BLaER1 (cell line): ENCODE measurements around the gene MRGPRD.

Experiments used
- H3K27ac ChIP-seq: shearing (Covaris generic); formaldehyde crosslinking; 2 replicates; pipeline ENCODE4 v1.8.1; 2022
- H3K27me3 ChIP-seq: shearing (Covaris generic); formaldehyde crosslinking; 2 replicates; pipeline ENCODE4 v1.8.1; 2022
- H3K36me3 ChIP-seq: shearing (Covaris generic); formaldehyde crosslinking; 2 replicates; pipeline ENCODE4 v1.8.1; 2022
- H3K4me1 ChIP-seq: shearing (Covaris generic); formaldehyde crosslinking; 2 replicates; pipeline ENCODE4 v1.8.1; 2022
- H3K4me2 ChIP-seq: shearing (Covaris generic); formaldehyde crosslinking; 2 replicates; pipeline ENCODE4 v1.8.1; 2022
- H3K4me3 ChIP-seq: shearing (Covaris generic); formaldehyde crosslinking; 2 replicates; pipeline ENCODE4 v1.8.1; 2022
- H3K9ac ChIP-seq: shearing (Covaris generic); formaldehyde crosslinking; 2 replicates; pipeline ENCODE4 v1.8.1; 2022
- H3K9me3 ChIP-seq: shearing (Covaris generic); formaldehyde crosslinking; 2 replicates; pipeline ENCODE4 v1.8.1; 2022
- H4K20me1 ChIP-seq: shearing (Covaris generic); formaldehyde crosslinking; 2 replicates; pipeline ENCODE4 v1.8.1; 2022
- Cebpa-rat ChIP-seq: shearing (Covaris generic); IDR thresholded peaks from 2 replicates; pipeline ENCODE4 v1.8.1; 2022

The MRGPRD gene, protein sequence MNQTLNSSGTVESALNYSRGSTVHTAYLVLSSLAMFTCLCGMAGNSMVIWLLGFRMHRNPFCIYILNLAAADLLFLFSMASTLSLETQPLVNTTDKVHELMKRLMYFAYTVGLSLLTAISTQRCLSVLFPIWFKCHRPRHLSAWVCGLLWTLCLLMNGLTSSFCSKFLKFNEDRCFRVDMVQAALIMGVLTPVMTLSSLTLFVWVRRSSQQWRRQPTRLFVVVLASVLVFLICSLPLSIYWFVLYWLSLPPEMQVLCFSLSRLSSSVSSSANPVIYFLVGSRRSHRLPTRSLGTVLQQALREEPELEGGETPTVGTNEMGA

GRCh38 chr11:68980776-68981065 is at the start of gene MRGPRD:
TSS of gene MRGPRD (minus strand) at chr11:68980986. CDS start at chr11:68980986, 0 bp downstream.
- Histone ChIP-seq H3K36me3 (no peaks in the 10 kb centered on the region), H4K20me1 (peaks cover 36% of the 10 kb centered on the region), H3K27me3 (peaks cover 16% of the 10 kb centered on the region; the same call in 1 of the 2 replicates), H3K4me1 (peaks cover 32% of the 10 kb centered on the region), H3K9me3 (peaks cover 12% of the 10 kb centered on the region), H3K27ac (no peak within 1 kb of the TSS), H3K9ac (no peak within 1 kb of the TSS), H3K4me2 (peak within 1 kb of the TSS; percentile 95), H3K4me3 (peak within 1 kb of the TSS; percentile 30; the same call in 1 of the 2 replicates)
- TF ChIP-seq Cebpa-rat, result no peak

DNA sequence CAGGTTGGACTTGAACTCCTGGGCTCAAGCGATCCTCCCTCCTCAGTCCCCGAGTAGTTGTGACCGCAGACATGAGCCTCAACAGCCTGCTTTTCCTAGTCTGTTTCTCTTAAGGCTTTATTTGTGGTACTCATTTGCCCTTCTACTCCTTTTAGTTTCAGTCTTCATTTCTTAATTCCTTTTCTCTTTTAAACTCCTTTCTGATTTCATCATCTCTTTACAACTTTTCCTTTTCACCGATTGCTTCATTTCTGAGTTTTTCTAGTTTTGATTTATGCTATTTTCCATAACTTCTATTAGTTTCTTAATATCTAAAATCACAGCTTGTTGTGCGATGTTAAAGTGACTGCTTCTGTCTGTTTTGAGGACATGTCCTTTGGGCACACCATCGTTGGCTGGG is 49.5 kb upstream of the MRGPRD start:
- Histone ChIP-seq H3K36me3 (no peaks in the 10 kb centered on the region), H3K4me1 (peaks cover 32% of the 10 kb centered on the region), H3K4me2 (peak overlapping the region; percentile 37), H3K27me3 (no peaks in the 10 kb centered on the region), H3K4me3 (no peak overlapping the region), H4K20me1 (no peaks in the 10 kb centered on the region), H3K9me3 (no peaks in the 10 kb centered on the region), H3K9ac (no peak overlapping the region), H3K27ac (no peak overlapping the region)
- TF ChIP-seq Cebpa-rat, result no peak

DNA sequence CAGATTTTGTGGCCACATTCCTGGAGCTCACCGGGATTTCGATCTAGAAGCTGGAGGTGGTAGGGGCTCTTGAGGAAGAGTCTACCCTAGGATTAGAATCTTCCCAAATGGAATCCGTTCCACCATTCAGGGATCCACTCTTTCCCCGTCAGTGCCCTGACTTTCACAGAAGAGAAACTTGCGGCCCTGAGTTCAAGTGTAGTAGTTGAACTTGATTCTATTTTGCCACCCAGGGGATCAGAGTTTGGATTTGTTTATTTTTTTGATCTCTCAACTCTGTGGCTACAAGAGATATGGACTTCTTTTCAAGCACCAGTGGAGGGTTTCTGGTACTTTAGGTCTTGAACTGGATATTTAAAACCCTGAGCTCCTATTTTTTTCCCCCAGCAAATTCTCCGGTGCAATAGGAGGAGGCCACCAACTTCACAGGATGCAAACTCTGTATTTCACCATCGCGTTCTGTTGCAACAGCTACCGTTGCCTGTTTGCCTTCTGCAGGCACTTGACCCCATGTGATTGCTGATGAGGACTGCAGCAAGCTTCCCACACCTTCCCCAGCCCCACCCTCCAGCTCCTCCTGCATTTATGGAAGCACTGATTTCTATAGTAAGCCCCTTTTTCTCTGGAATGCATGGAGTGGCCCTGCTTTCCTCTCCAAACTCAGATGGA is 47.1 kb upstream of the MRGPRD start:
- no peaks in the 10 kb centered on the region for H4K20me1 ChIP-seq
- H3K4me3 ChIP-seq, result no peak overlapping the region
- H3K36me3 ChIP-seq, result no peaks in the 10 kb centered on the region
- no peak overlapping the region for H3K4me2 ChIP-seq
- H3K9ac ChIP-seq, result no peak overlapping the region
- no peaks in the 10 kb centered on the region for H3K27me3 ChIP-seq
- no peaks in the 10 kb centered on the region for H3K9me3 ChIP-seq
- TF ChIP-seq Cebpa-rat, result no peak
- peaks cover 14% of the 10 kb centered on the region for H3K4me1 ChIP-seq
- H3K27ac ChIP-seq, result no peak overlapping the region

- TF ChIP-seq Cebpa-rat, result no peak
- H3K36me3 ChIP-seq, result no peaks in the 10 kb centered on the region
- no peaks in the 10 kb centered on the region for H3K27me3 ChIP-seq
- H3K4me2 ChIP-seq, result no peak overlapping the region
- no peaks in the 10 kb centered on the region for H3K9me3 ChIP-seq
- no peaks in the 10 kb centered on the region for H4K20me1 ChIP-seq
- H3K9ac ChIP-seq, result no peak overlapping the region
- peaks cover 2% of the 10 kb centered on the region for H3K4me1 ChIP-seq
- no peak overlapping the region for H3K4me3 ChIP-seq
- no peak overlapping the region for H3K27ac ChIP-seq
Measured at GRCh38 chr11:69024509-69024908, 43.7 kb upstream of the MRGPRD start.

- H3K4me2 ChIP-seq, result no peak overlapping the region
- H3K27me3 ChIP-seq, result no peaks in the 10 kb centered on the region
- peaks cover 12% of the 10 kb centered on the region for H3K4me1 ChIP-seq
- H3K9me3 ChIP-seq, result no peaks in the 10 kb centered on the region
- H3K9ac ChIP-seq, result no peak overlapping the region
- H3K27ac ChIP-seq, result no peak overlapping the region
- no peaks in the 10 kb centered on the region for H4K20me1 ChIP-seq
- no peak overlapping the region for H3K4me3 ChIP-seq
- no peaks in the 10 kb centered on the region for H3K36me3 ChIP-seq
- no peak for TF ChIP-seq Cebpa-rat
Measured at GRCh38 chr11:69022260-69022659, 41.5 kb upstream of the MRGPRD start.

DNA sequence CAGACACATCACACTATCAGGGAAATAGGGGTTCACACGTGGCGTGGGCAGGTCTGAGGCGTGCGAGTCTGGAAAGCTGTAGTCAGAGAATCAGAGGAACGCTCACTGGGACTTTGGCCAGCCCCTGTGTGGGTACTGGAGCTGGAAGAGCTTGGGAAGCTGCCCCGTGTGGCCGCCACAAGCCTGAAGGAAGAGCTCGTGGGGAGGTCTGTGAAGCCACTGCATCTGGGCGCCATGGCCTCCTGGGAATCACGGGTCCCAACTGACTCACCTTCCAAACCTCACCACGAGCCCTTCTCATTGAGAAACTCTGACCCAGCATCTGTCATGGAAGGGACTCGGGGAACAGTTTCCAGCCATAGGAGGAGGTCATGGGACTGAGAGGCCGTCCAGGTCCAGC is 38.1 kb upstream of the MRGPRD start:
- H3K9me3 ChIP-seq, result no peaks in the 10 kb centered on the region
- H3K27ac ChIP-seq, result no peak overlapping the region
- peaks cover 12% of the 10 kb centered on the region for H3K4me1 ChIP-seq
- no peaks in the 10 kb centered on the region for H3K36me3 ChIP-seq
- no peak for TF ChIP-seq Cebpa-rat
- H3K27me3 ChIP-seq, result peaks cover 8% of the 10 kb centered on the region
- no peaks in the 10 kb centered on the region for H4K20me1 ChIP-seq
- no peak overlapping the region for H3K4me3 ChIP-seq
- H3K4me2 ChIP-seq, result peak overlapping the region; percentile 23; the same call in 1 of the 2 replicates
- H3K9ac ChIP-seq, result no peak overlapping the region

GRCh38 chr11:69017951-69018350 is 37.2 kb upstream of the MRGPRD start:
- Histone ChIP-seq H3K27ac (no peak overlapping the region), H3K9ac (no peak overlapping the region), H3K9me3 (no peaks in the 10 kb centered on the region), H3K4me3 (no peak overlapping the region), H3K4me1 (peaks cover 12% of the 10 kb centered on the region), H3K27me3 (peaks cover 18% of the 10 kb centered on the region), H4K20me1 (no peaks in the 10 kb centered on the region), H3K36me3 (no peaks in the 10 kb centered on the region), H3K4me2 (no peak overlapping the region)
- no peak for TF ChIP-seq Cebpa-rat

GRCh38 chr11:69014898-69015549 is 34.2 kb upstream of the MRGPRD start:
- no peak for TF ChIP-seq Cebpa-rat

DNA sequence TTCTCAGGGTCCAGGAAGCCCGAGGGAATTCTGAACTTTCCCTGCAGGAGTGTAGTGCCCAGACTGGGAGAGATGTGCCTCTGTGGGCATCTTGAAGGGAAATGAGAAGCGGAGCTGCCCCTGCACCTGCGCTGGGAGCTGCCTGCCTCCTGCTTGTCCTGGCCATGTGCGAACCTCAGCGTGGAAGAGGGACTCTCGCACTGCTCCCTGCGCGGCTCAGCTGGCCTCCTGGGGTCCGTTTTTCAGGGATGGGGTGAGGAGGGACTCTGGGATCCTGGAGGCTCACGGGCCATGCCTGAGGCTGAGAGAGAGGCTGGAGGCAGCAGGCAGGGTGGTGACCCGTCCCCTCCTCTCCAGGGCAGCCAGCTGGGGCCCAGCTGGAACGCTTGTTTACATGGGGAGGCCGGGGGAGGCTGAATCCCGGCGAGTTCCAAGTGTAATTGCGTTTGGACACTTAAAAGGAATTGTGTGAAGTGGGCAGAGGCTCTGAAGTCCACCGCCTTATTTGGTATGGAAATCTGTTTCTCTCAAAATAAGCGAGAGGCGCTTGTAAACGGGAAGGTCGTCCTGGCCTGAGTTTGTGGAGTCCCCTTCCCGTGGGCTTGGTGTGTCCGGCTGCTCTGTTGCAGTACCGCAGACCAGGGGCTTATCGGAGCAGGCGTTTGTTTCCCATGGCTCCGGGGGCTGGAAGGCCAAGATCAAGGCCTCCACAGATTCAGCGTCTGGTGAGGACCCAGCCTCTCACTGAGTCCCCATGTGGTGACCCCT is 33.5 kb upstream of the MRGPRD start:
- Histone ChIP-seq H3K27ac (no peak overlapping the region), H3K9me3 (no peaks in the 10 kb centered on the region), H4K20me1 (peaks cover 6% of the 10 kb centered on the region; the same call in 1 of the 2 replicates), H3K27me3 (peaks cover 50% of the 10 kb centered on the region), H3K9ac (no peak overlapping the region), H3K4me2 (no peak overlapping the region), H3K4me1 (peaks cover 20% of the 10 kb centered on the region), H3K4me3 (no peak overlapping the region), H3K36me3 (no peaks in the 10 kb centered on the region)
- TF ChIP-seq Cebpa-rat, result no peak

More at GRCh38 chr11:69014898-69015549, 34.2 kb upstream of the MRGPRD start:
- Histone ChIP-seq H3K27me3 (peaks cover 47% of the 10 kb centered on the region), H4K20me1 (peaks cover 6% of the 10 kb centered on the region; the same call in 1 of the 2 replicates), H3K4me1 (peaks cover 24% of the 10 kb centered on the region), H3K9ac (no peak overlapping the region), H3K9me3 (no peaks in the 10 kb centered on the region), H3K4me3 (no peak overlapping the region), H3K4me2 (no peak overlapping the region), H3K36me3 (no peaks in the 10 kb centered on the region), H3K27ac (no peak overlapping the region)
